ENCODE results near the gene ADIPOR2.
"Not testable (repeated sequence)": the region's sequence is repeated elsewhere in the genome, so short reads cannot be mapped to it uniquely, and the experiment has no call there.

ADIPOR2 gene

GRCh38 chr12:1811281-1811947 is 120.5 kb downstream of the ADIPOR2 start:
- DNase-seq (ENCODE audit: low read depth in 1 of 2, low spot score in 1 of 2) = no peak

GRCh38 chr12:1811948-1812291 is 121.0 kb downstream of the ADIPOR2 start:
- no peak for DNase-seq (ENCODE audit: low read depth in 1 of 2, low spot score in 1 of 2)

- no peak for DNase-seq (ENCODE audit: low read depth in 1 of 2, low spot score in 1 of 2)
Measured at GRCh38 chr12:1812650-1813302, 121.9 kb downstream of the ADIPOR2 start.

- no peak for DNase-seq (ENCODE audit: low read depth in 1 of 2, low spot score in 1 of 2)
Measured at GRCh38 chr12:1814266-1814665, 123.4 kb downstream of the ADIPOR2 start.

GRCh38 chr12:1815108-1815507 is 124.2 kb downstream of the ADIPOR2 start:
- DNase-seq (ENCODE audit: low read depth in 1 of 2, low spot score in 1 of 2) = no peak

GRCh38 chr12:1815814-1816729 is 125.2 kb downstream of the ADIPOR2 start:
- DNase-seq (ENCODE audit: low read depth in 1 of 2, low spot score in 1 of 2) = no peak

- no peak for DNase-seq (ENCODE audit: low read depth in 1 of 2, low spot score in 1 of 2)
Measured at GRCh38 chr12:1816730-1817348, 126.0 kb downstream of the ADIPOR2 start.

GRCh38 chr12:1817928-1818327 is 127.1 kb downstream of the ADIPOR2 start:
- DNase-seq (ENCODE audit: low read depth in 1 of 2, low spot score in 1 of 2) = not testable (repeated sequence)

- DNase-seq (ENCODE audit: low read depth in 1 of 2, low spot score in 1 of 2) = no peak
Measured at GRCh38 chr12:1819050-1819449, 128.2 kb downstream of the ADIPOR2 start.

- DNase-seq (ENCODE audit: low read depth in 1 of 2, low spot score in 1 of 2) = no peak
Measured at GRCh38 chr12:1819571-1819970, 128.7 kb downstream of the ADIPOR2 start.

- no peak for DNase-seq (ENCODE audit: low read depth in 1 of 2, low spot score in 1 of 2)
Measured at GRCh38 chr12:1820191-1820895, 129.5 kb downstream of the ADIPOR2 start, which contains the start of gene LRTM2. Gene LRTM2 (plus strand): TSS chr12:1820565. CDS start chr12:1828149, 7,584 bp downstream.

GRCh38 chr12:1820896-1821291 is 130.0 kb downstream of the ADIPOR2 start:
- no peak for DNase-seq (ENCODE audit: low read depth in 1 of 2, low spot score in 1 of 2)

GRCh38 chr12:1821805-1822204 is 130.9 kb downstream of the ADIPOR2 start:
- DNase-seq (ENCODE audit: low read depth in 1 of 2, low spot score in 1 of 2) = no peak

- DNase-seq (ENCODE audit: low read depth in 1 of 2, low spot score in 1 of 2) = no peak
Measured at GRCh38 chr12:1822699-1823098, 131.8 kb downstream of the ADIPOR2 start.

GRCh38 chr12:1823237-1823636 is 132.4 kb downstream of the ADIPOR2 start:
- no peak for DNase-seq (ENCODE audit: low read depth in 1 of 2, low spot score in 1 of 2)

- no peak for DNase-seq (ENCODE audit: low read depth in 1 of 2, low spot score in 1 of 2)
Measured at GRCh38 chr12:1825382-1826102, 134.7 kb downstream of the ADIPOR2 start.

GRCh38 chr12:1826401-1826800 is 135.5 kb downstream of the ADIPOR2 start:
- no peak for DNase-seq (ENCODE audit: low read depth in 1 of 2, low spot score in 1 of 2)

GRCh38 chr12:1826867-1827705 is 136.2 kb downstream of the ADIPOR2 start:
- no peak for DNase-seq (ENCODE audit: low read depth in 1 of 2, low spot score in 1 of 2)
